NB4 (cell line): ENCODE data around the gene CYP46A1.

Experiments
- DNase-seq: peaks from one replicate; pipeline ENCODE4 v3.0.0; 2010; ENCODE audit warnings: low read depth
- H3K4me3 ChIP-seq: one replicate; pipeline ENCODE4 v1.5.1; 2011; ENCODE audit warnings: mild to moderate bottlenecking, low read depth, low read length, moderate library complexity
- CTCF ChIP-seq: IDR thresholded peaks from one replicate; pipeline ENCODE4 v1.5.1; 2012; ENCODE audit warnings: low read depth, low read length
- MAX ChIP-seq: IDR thresholded peaks from 2 replicates; pipeline ENCODE4 v1.6.1; 2011; ENCODE audit warnings: low read depth, low read length
- MYC ChIP-seq: IDR thresholded peaks from 2 replicates; pipeline ENCODE4 v1.6.1; 2011; ENCODE audit warnings: low read depth, low read length
- POLR2A ChIP-seq: IDR thresholded peaks from 2 replicates; pipeline ENCODE4 v1.6.1; 2011; ENCODE audit warnings: mild to moderate bottlenecking; ENCODE audit not compliant: insufficient read length; ENCODE audit errors: extremely low read depth

The CYP46A1 gene

DNA sequence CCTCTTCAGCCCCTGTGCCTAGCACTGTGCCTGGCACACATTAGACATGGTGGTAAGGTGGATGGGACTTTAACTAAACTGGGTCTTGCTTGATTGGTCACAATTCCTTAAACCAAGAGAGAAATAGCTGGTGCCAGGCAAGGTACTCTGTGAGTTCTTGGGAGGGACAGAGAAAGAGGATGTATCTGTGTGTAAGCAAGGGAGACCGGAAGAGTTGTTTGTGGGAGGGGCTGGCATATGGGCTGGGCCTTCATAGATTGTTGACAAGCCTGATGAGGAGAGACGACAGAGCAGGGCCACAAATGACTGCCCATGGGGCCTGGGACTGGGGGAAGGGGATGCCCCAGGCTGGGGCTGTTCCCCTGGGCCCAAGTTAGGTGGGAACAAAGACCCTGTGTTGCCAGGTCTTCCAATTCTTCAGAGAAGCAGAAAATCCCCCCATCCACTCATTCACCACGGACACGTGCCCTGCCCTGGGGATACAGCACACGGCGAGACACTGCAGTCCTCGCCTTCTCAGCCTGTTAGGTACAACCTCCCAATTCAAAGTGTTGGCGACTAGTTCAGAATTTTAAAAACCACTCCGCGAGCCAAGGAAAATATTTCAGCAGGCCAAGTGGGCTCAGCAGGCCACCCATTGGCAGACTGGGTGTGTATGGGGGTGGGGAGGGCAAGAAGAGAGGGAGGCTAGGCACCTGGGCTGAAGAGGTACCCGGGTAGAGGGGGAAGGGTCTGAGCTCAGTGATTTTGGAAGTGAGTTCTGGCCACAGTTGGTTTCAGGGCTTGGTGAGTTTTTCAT, 11.4 kb upstream of the CYP46A1 start:
- no peak overlapping the region for H3K4me3 ChIP-seq
- no peak for TF ChIP-seq MAX
- no peak for TF ChIP-seq CTCF
- peak; percentile 24 for TF ChIP-seq POLR2A
- TF ChIP-seq MYC: peak; percentile 51; the same call in 1 of the 2 replicates
- DNase-seq: peak; percentile 79

DNA sequence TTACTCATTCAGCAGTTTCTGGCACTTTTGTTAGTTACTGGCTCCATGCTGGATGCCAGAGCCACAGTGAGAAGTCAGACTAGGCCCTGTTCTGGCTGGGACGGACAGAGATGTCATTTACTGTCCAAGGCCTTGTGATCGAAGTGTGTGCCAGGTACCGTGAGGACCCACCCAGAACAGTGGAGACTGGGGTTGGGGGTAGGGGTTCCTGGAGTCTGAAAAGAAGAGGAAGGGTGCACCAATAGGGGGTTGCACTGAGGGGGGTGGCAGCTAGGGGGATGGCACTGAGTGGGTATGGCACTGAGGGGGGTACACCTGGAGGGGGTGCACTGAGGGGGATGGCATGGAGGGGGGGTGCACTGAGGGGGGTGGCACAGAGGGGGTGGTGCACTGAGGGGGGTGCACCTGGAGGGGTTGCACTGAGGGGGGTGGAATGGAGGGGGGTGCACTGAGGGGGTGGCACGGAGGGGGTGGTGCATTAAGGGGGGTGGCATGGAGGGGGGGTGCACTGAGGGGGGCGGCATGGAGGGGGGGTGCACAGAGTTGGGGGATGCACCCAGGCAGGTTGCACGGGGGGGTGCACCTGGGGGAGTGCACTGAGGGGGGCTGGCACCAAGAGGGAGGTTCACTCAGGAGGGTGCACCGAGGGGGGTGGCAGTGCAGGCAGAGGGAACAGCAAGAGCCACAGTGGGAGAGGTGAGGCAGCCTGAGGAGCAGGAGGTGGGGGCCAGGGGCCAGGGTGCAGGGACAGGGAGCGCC, 10.6 kb upstream of the CYP46A1 start:
- TF ChIP-seq MYC: no peak
- no peak for TF ChIP-seq POLR2A
- TF ChIP-seq MAX: no peak
- TF ChIP-seq CTCF: no peak
- no peak overlapping the region for H3K4me3 ChIP-seq
- no peak for DNase-seq

DNA sequence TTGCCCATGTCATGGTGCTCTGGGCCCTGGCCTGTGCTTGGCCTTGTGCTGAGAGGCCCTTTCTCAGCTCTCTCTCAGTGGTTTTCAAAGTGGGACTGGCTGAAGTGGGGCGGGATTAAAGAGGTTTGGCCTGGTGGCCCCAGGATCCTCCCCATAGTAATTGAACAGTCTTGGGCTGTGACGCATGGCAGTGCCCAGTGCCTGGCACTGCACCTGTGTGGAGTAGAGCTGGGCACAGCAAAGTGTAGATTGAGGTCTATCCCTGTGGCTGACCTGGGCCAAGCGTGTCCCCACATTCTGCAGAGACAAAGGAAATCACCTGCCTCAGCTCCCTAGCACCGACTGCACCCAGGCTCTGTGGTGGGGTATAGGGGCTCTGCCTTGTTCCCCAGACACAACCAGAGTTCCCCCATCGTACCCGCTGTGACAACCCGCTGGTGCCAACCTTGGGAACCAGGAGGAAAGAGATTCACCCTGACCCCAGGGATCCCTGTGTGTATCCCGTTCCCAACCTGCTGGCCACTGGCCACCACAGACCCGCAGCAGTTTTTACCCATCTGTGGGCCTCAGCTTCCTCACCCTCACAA, 9.9 kb upstream of the CYP46A1 start:
- TF ChIP-seq MYC (no peak), POLR2A (no peak), MAX (no peak), CTCF (no peak)
- no peak for DNase-seq
- no peak overlapping the region for H3K4me3 ChIP-seq

GRCh38 chr14:99674776-99675381, 9.2 kb upstream of the CYP46A1 start:
- DNase-seq: no peak
- TF ChIP-seq MAX (no peak), POLR2A (no peak), CTCF (no peak), MYC (no peak)
- H3K4me3 ChIP-seq: no peak overlapping the region

- DNase-seq: no peak
- TF ChIP-seq MYC (no peak), POLR2A (no peak), MAX (no peak), CTCF (no peak)
- H3K4me3 ChIP-seq: no peak overlapping the region
These were observed 8.7 kb upstream of the CYP46A1 start for GRCh38 chr14:99675382-99675835.
